GM12878 (cell line): Measurements from ENCODE around the gene INF2. TPM values are rescaled to one million over a fixed set of nuclear protein-coding genes. Genes with fewer than 3 reads are reported as not detected.
A peak's percentile ranks its signal among the peaks of the same experiment; 100 is the strongest.

ENCODE experiments used
- BCLAF1 ChIP-seq: fragments of 450-650 bp; IDR thresholded peaks from 2 replicates; pipeline ENCODE4 v1.6.1; 2017; ENCODE audit warnings: antibody characterized with exemption, mild to moderate bottlenecking, moderate library complexity
- CEBPZ ChIP-seq: fragments of 150-350 bp; IDR thresholded peaks from 2 replicates; pipeline ENCODE4 v1.6.1; 2016; ENCODE audit warnings: low read depth, low read length
- E4F1 ChIP-seq: fragments of 450-650 bp; IDR thresholded peaks from 2 replicates; pipeline ENCODE4 v1.6.1; 2018; ENCODE audit warnings: borderline replicate concordance, mild to moderate bottlenecking; ENCODE audit not compliant: partially characterized antibody
- ELK1 ChIP-seq: IDR thresholded peaks from 2 replicates; pipeline ENCODE4 v1.6.1; 2012; ENCODE audit warnings: low read depth, low read length, improper control_type of control experiment
- FOXK2 ChIP-seq: fragments of 450-650 bp; IDR thresholded peaks from 2 replicates; pipeline ENCODE4 v1.6.1; 2017; ENCODE audit warnings: mild to moderate bottlenecking, moderate library complexity
- FOXM1 ChIP-seq: IDR thresholded peaks from 2 replicates; pipeline ENCODE4 v1.6.1; 2012; ENCODE audit warnings: low read depth, mild to moderate bottlenecking, inconsistent platforms, low read length, moderate library complexity
- IRF4 ChIP-seq: IDR thresholded peaks from 2 replicates; pipeline ENCODE4 v1.6.1; 2011; ENCODE audit warnings: low read depth, low read length
- NBN ChIP-seq: fragments of 450-650 bp; IDR thresholded peaks from 2 replicates; pipeline ENCODE4 v1.6.1; 2016
- NFYA ChIP-seq: IDR thresholded peaks from 2 replicates; pipeline ENCODE4 v1.6.1; 2011; ENCODE audit warnings: low read depth, mild to moderate bottlenecking, low read length, improper control_type of control experiment, borderline replicate concordance
- PAX5 ChIP-seq: IDR thresholded peaks from 2 replicates; pipeline ENCODE4 v1.6.1; 2011; ENCODE audit warnings: low read depth, low read length, borderline replicate concordance
- PBX3 ChIP-seq: IDR thresholded peaks from 2 replicates; pipeline ENCODE4 v1.6.1; 2011; ENCODE audit warnings: mild to moderate bottlenecking, low read depth, low read length, moderate library complexity; ENCODE audit not compliant: insufficient replicate concordance
- RAD51 ChIP-seq: fragments of 450-650 bp; IDR thresholded peaks from 2 replicates; pipeline ENCODE4 v1.6.1; 2016; ENCODE audit warnings: moderate library complexity, mild to moderate bottlenecking, inconsistent platforms
- RB1 ChIP-seq: fragments of 450-650 bp; formaldehyde crosslinking; IDR thresholded peaks from 2 replicates; pipeline ENCODE4 v1.6.1; 2017; ENCODE audit warnings: mild to moderate bottlenecking, borderline replicate concordance
- RFX5 ChIP-seq: IDR thresholded peaks from 2 replicates; pipeline ENCODE4 v1.6.1; 2011; ENCODE audit warnings: low read depth, low read length, improper control_type of control experiment
- SREBF2 ChIP-seq: IDR thresholded peaks from 2 replicates; pipeline ENCODE4 v1.6.1; 2012; ENCODE audit warnings: mild to moderate bottlenecking, low read length
- SRF ChIP-seq, 2 experiments: IDR thresholded peaks; 2 replicates each; pipeline ENCODE4 v1.6.1; 2011; ENCODE audit warnings: low read depth in 2 of 2, low read length in 2 of 2, mild to moderate bottlenecking in 1 of 2, moderate library complexity in 1 of 2
- STAT3 ChIP-seq: IDR thresholded peaks from 2 replicates; pipeline ENCODE4 v1.6.1; 2011; ENCODE audit warnings: low read depth, low read length, improper control_type of control experiment
- WRNIP1 ChIP-seq: IDR thresholded peaks from 2 replicates; pipeline ENCODE4 v1.6.1; 2011; ENCODE audit warnings: low read depth, low read length, improper control_type of control experiment, borderline replicate concordance
- YY1 ChIP-seq: IDR thresholded peaks from 2 replicates; pipeline ENCODE4 v1.6.1; 2011; ENCODE audit warnings: low read depth, mild to moderate bottlenecking, low read length
- ZNF24 ChIP-seq: fragments of 450-650 bp; IDR thresholded peaks from 2 replicates; pipeline ENCODE4 v1.6.1; 2017; ENCODE audit warnings: antibody characterized with exemption, mild to moderate bottlenecking
- polyA plus RNA-seq, 11 experiments: library from polyadenylated mRNA; depleted of rRNA in 4 of 11; unstranded in 6 of 11; stranded (reverse) in 5 of 11; fragments of >200 nt; fragmentation: Nextera tagmentation in 4 of 11; fragmentation: Illumina TruSeq in 1 of 11; extraction: Ambion mirVana in 4 of 11; extraction: Trizol in 1 of 11; gene quantifications; 1 replicate in 1 of 11; 2 replicates in 10 of 11; pipeline versions ENCODE4 v1.2.1 to v1.2.3, GENCODE V29; 2011 to 2016; ENCODE audit warnings: inconsistent platforms in 2 of 11, missing spikeins in 2 of 11, low read depth in 1 of 11
- total RNA-seq, 4 experiments: library from RNA; depleted of rRNA in 3 of 4; stranded (reverse); fragments of >200 nt in 3 of 4; fragmentation: Illumina TruSeq in 1 of 4; extraction: Trizol in 1 of 4; gene quantifications; 2 replicates each; pipeline versions ENCODE4 v1.2.1 to v1.2.3, GENCODE V29; 2013 to 2021

The INF2 gene
- total and polyA plus RNA-seq, 10 of the 15 experiments (the other 5 are each of a cell fraction or from before 2014, with no cell fraction given), result 0.72 to 43.2 (median 8.3) TPM

- TF ChIP-seq PBX3 (no peak), BCLAF1 (no peak), YY1 (peak; percentile 66), CEBPZ (no peak), RB1 (0 out of 2 replicates have a peak, but pooled peaks have one; percentile 35), RAD51 (no peak), NBN (no peak), IRF4 (0 out of 2 replicates have a peak, but pooled peaks have one; percentile 25), E4F1 (no peak), FOXM1 (no peak), PAX5 (no peak), STAT3 (no peak), ZNF24 (no peak), WRNIP1 (no peak), NFYA (no peak), RFX5 (no peak), SREBF2 (no peak), FOXK2 (no peak), SRF (IDR thresholded peaks at IDR 0.05; ENCODE audit: low read depth in 2 of 2, low read length in 2 of 2) (no peak), ELK1 (no peak)
Measured at GRCh38 chr14:104708606-104709268, 19.3 kb downstream of the INF2 start (continued).
